Fibroblast of mammary gland (primary cell): ENCODE measurements around the gene TUT4.

Experiments used
- DNase-seq: peaks from one replicate; pipeline ENCODE4 v3.0.0-alpha.2; 2010; ENCODE audit warnings: low read depth
- H3K4me3 ChIP-seq: 2 replicates; pipeline ENCODE4 v1.5.1; 2011; ENCODE audit warnings: low read depth, mild to moderate bottlenecking, low read length, moderate library complexity; ENCODE audit not compliant: control insufficient read depth
- TF ChIP-seq, protein P1 (sequence below): conservative IDR thresholded peaks from 2 replicates; pipeline ENCODE4 v1.5.1; 2011; ENCODE audit warnings: low read depth, low read length, inconsistent platforms; ENCODE audit not compliant: control insufficient read depth, insufficient read depth

Gene TUT4

GRCh38 chr1:52552505-52553361 is at the start of gene TUT4:
Gene TUT4, minus strand, starts transcription at chr1:52553092. Its CDS starts 26,812 bp downstream, at chr1:52526280.
- TF ChIP-seq, protein P1, sequence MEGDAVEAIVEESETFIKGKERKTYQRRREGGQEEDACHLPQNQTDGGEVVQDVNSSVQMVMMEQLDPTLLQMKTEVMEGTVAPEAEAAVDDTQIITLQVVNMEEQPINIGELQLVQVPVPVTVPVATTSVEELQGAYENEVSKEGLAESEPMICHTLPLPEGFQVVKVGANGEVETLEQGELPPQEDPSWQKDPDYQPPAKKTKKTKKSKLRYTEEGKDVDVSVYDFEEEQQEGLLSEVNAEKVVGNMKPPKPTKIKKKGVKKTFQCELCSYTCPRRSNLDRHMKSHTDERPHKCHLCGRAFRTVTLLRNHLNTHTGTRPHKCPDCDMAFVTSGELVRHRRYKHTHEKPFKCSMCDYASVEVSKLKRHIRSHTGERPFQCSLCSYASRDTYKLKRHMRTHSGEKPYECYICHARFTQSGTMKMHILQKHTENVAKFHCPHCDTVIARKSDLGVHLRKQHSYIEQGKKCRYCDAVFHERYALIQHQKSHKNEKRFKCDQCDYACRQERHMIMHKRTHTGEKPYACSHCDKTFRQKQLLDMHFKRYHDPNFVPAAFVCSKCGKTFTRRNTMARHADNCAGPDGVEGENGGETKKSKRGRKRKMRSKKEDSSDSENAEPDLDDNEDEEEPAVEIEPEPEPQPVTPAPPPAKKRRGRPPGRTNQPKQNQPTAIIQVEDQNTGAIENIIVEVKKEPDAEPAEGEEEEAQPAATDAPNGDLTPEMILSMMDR: no peak
- DNase-seq: peak; percentile 60
- peak within 1 kb of the TSS; percentile 85 for H3K4me3 ChIP-seq

DNA sequence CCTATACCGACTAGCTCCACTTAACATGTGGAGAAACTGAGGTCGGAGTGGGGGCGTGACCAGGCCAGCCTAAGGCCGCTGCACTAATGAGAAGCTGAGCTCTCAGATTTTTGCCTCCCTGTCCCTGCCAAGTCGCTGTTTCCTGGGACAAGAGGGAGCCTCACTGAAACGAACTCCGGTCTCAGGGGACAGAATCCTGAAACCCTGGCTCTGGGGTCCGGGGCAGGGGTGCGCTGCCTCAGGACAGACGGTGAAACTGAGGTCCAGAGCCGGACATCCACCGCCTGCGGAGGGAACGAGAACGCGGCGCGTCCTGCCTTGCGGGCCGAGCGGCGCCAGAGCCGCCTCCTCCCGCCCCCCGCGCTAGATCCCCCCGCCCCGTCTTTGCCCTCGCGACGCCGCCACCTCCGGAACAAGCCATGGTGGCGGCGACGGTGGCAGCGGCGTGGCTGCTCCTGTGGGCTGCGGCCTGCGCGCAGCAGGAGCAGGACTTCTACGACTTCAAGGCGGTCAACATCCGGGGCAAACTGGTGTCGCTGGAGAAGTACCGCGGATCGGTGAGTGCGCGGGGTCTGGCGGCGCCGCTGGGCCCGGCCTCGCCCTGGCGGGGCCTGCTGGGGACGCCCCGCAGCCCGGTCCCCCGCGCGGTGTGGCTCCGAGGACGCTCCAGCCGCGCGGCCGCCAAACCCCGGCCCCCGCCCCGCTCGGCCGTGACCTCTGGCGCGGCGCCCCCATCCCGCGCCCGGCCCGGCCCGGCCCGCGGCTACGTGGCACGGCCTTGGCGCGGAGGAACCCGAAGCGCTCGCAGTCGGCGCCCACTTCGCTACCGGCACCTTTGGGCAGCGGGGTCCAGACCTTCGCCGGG is 49.3 kb upstream of the TUT4 start, which contains the start of gene GPX7:
Gene GPX7 (plus strand): TSS at position 381 of the 865 bp plus-strand sequence. CDS start 39 bp downstream, at position 420.
- peak within 1 kb of the TSS; percentile 45 for H3K4me3 ChIP-seq
- TF ChIP-seq, protein P1: no peak
- peak; percentile 56 for DNase-seq

DNA sequence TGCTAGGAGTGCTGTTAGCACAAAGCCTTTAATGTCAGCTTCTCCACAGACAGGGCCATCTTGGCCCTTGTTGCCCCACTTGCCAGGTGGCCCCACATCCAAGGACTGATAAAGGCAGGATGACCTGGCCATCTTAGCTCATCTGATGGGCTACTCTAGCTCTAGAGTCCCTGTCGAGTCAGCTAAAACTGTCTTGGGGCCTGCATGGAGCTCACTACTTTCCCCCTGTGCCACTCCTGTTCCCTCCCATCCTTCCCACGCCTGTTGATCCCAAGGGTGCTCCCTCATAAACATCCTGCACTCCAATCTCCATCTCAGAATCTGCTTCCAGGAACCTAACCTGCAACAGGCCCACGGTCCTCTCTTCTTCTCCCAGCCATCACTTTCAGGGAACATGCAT is 48.6 kb upstream of the TUT4 start:
- H3K4me3 ChIP-seq: peak overlapping the region; percentile 40

DNA sequence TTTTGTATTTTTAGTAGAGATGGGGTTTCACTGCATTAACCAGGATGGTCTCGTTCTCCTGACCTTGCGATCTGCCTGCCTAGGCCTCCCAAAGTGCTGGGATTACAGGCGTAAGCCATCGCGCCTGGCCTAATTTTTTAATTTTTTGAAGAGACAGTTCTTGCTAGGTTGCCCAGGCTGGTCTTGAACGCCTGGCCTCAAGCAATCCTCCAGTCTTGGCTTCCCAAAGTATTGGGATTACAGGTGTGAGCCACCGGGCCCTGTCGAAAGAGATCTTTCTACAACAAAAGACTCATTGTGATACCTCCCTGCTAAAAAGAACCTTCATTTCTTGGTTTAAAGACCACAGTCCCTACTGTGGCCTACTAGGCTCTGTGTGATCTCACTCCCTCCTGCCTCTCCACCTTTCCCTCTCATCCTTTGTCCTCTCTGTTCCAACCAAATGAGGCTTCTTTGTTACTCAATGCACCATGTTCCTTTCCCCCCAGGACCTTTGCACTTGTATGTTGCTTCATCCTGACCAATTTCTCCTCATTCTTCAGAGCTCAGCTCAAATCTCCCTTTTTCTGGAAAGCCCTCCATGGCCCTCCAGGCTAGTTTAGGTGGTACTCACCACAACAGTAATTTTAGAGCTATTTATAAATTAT is 47.8 kb upstream of the TUT4 start:
- DNase-seq: no peak
- TF ChIP-seq, protein P1: no peak
- H3K4me3 ChIP-seq: no peak overlapping the region

More for the DNA sequence above, 48.6 kb upstream of the TUT4 start:
- peak; percentile 3 for DNase-seq
- TF ChIP-seq, protein P1: no peak

DNA sequence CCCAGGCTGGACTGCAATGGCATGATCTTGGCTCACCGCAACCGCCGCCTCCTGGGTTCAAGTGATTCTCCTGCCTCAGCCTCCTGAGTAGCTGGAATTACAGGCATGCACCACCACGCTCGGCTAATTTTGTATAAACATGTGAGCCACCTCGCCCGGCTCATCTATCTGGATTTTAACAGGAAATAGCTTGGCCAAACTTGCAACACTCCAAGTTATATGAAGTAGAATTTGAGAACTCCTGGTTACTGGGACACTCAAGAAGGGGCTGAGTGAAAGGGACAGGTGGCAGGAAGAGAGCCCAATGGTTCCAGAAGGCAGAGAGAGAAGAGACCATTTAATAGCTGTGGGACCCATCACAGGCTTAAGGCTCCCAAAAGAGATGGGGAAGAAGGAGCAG is 46.3 kb upstream of the TUT4 start:
- no peak for DNase-seq
- no peak overlapping the region for H3K4me3 ChIP-seq
- TF ChIP-seq, protein P1: no peak

- TF ChIP-seq, protein P1: no peak
- H3K4me3 ChIP-seq: no peak overlapping the region
These were observed 45.8 kb upstream of the TUT4 start for GRCh38 chr1:52598729-52599128.

More at GRCh38 chr1:52598729-52599128, 45.8 kb upstream of the TUT4 start:
- DNase-seq: no peak
